GM18520 (cell line): ENCODE measurements around the gene RNF121.

Experiments used
- ATAC-seq: cut with Tn5 transposase; IDR thresholded peaks from one replicate; pipeline ENCODE4 v1.9.1; 2021; ENCODE audit not compliant: unreplicated experiment

RNF121 gene

DNA sequence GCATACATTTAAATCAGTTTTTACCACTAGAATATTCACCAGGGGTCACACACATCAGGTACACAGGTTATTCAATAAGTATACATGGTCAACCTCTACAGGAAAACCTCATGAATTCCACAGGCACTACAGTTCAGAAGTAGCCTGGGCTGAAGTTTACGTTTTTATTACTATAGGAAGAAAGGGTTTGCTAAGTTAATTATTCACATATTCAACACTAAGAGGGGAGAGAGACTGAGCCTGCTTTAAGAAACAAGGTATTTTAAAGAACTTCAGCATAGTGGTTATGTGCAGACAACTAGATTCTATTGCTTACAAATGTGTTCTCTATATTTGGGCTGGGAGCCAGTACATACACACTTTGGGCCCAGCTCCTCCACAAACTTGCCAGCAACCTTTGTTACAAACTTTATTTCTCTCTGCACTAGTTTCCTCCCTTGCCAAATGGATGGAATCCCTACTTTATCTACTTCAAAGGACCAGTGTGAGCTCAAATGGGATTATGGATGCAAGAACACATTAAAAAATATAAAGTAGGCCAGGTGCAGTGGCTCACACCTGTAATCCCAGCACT, 101.7 kb downstream of the RNF121 start:
- ATAC-seq = no peak

DNA sequence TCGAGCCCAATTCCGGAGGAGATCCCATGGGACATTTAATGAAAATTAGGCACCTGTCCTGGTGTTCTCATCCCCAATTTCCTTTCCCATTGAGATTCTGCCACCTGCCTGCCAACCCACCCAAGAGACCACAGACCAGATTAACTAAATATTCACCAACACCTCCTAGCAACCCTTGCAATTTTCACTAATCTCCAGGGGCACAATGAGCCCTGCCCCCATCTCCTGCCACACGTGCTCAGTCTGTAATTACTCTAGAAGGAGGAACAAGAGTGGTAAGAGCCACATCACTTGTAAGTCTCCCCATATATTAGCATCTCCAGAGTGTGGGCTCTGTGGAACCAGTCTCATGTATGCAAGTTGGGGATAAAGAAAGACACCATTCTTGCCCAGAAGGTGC, 107.8 kb downstream of the RNF121 start:
- ATAC-seq = no peak

DNA sequence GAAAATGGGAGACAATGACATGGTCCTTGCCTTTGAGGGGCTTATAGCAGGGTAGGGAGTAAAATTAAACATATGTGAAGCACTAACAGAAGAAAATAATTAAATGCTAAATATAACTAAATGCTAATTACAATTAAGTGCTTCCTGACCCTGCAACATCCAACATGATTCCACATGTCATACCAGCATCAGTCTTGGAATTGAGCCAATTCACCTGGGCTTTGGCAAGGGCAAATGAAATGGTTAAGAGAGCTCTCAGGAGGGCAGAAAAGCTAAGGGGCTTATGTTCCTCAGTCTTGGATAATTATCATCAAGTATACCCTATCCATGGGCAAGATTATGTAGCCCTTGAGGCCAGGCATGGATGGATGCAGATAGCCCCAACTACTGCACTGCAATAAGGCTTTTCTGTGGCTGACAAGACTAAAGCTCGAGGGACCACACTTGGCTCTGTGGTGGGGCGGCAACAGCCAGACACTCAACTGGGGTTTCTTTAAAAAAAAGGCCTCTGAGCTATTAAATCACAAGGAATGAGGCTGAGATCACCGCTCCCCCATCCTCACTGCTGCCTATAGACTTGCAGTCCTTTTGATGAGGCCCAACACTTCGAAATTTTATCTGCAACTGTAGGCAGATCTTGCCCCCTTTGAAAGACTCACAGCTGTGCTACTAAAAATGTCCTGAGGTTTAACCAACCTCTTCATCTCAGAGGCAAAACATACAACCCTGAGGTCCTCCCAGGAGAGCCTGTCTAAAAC, 108.9 kb downstream of the RNF121 start:
- no peak for ATAC-seq

DNA sequence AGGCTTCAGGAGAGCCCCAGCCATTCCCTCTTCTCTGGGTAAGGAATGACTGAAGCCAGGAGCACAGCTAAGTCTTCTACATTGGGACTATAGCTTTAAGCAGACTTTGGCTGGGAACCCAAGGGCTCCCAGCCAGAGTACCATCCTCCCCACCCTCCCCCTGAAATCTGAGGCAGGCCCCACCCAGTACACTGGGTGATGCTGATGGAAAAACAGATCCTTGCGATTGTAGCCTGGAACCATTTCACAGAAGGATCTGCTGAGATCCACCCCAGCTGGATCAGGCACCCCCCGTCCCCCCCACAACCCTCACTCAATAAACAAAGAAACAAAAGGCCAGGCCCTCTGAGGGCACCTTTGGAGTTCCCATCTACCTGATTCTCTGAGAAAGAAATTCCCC, 109.6 kb downstream of the RNF121 start:
- ATAC-seq = no peak

DNA sequence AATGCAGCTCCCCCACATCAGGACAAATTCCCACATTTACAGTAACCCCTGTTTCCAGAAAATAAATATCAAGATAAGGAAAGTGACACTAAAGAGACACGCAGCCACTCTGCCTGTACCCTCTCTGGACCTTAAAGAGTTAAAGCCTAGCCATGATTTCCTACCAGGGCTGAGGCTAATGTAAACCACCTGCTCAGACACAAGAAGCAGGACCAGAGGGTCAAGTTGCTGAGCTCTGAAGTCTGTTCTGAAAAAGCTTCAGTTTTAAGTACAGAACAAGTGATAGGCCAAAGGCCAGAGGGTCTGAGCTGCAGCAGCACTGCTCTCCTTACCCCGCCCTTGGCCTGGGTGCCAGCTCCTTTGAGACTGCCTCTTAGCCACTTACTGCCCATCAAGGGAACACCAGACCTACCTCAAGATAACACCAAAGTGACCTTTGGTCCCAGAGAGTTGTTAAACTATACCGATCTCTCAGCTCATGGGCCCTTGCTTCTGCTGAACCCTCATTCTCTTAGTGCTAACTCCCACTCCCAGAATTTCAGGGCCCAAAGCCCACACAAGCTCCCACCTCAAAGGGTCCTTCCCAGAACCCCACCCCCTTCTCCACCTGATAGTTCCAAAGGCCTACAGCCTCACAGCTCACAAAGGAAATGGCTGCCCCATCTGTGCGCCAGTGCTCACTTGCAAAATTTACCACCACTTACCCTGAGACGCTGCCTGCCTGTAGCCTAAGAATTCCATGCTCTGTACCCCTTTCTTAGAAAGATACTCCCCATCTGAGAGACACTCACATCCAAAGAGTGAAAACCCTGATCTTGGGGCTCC, 110.4 kb downstream of the RNF121 start:
- ATAC-seq = no peak

DNA sequence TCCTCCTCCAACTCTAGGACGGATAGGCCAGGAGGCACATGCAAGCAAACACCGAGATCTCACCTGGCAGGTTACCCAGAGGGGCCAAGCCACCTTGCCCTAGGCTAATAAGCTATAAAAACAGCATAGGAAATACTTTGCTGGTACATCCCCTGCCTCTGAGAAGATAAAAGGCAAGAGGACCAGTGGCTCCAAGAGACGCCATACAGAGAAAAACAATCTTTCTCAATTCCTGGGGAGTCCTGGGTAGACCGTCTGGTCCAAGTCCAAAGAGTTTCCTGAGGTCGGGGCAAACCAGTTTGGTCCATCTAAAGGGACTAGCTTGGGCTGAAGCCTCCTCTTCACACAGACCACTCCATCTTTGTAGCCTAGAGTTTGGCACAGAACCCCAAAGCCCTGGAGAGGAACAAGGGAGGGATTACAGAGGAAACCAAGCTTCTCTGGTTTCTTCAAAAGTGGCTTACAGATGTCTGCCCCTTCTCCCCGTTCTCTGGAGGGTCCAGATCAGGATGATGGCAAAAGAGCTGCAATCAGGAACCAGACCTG, 111.1 kb downstream of the RNF121 start:
- ATAC-seq = no peak

DNA sequence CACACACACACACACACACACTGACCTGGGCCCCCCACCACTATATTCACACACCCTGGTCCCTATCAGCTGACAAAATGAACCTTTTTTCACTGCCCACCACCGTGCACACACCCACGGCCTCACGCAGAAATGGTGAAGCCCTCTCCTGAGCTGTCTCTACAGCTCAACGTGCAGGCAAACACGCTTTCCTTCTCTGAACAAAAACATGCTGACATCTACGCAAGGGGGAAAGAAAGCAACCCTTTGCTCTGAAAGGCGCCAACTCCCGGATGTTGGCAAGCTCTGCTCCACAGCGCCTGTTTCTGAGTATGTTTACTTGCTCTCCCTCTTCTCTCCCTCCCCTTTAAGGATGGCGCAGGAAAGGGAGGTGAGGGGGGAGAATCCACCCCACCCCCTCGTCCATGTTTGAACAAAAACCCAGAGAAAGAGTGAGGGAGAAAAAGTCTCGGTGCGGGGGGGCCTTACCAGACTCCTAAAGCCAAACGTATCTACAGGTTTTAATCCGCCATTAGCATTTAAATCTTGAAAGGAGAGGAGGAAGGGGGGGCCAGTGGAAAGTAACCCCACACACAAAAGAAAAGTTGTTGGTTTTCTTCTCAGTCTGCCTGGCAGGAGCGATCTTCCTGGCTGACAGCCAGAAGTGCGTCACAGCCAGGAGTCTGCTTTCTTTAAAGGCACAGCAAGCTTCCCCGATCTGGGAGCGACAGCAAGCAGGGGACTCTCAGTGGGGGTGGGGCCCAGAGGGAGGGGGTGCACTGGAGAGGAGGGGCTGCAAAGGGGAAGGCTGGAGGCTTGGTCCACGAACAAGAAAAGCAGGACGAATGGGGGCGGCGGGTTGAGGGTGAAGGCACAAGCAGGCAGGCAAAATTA, 111.9 kb downstream of the RNF121 start:
- no peak for ATAC-seq

DNA sequence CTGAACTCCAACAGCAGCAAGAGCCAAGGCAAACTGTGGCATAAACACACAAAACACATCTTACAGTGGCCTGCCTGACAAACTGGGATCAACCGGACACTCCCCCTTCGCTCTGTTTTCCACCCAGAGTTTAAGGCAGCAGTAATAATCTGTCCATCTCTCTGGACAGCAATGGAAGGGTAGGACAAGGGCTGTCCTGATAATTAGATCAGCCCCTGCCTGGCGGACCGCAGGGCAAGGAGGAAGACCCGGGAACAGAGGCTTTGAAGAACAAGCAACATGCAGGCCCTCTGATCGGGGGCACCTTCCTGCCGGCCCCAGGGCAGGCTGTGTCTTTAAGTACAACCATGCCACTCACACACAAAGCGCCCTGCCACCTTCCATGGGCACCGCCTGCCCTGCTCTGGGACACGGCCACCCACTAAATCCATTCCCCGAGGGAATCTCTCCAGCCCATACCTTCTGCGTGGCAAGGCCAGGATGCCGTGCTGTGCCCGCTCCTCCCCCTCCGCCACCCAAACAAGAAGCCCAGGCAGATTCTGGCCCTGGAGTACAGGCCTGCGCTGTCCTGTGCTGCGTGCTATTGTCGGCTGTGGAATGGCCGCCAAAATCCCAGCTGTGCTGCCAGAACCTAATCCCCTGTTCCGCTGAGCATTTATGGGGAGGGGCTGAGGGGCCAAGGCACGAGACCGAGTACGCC, 112.7 kb downstream of the RNF121 start:
- ATAC-seq = no peak

DNA sequence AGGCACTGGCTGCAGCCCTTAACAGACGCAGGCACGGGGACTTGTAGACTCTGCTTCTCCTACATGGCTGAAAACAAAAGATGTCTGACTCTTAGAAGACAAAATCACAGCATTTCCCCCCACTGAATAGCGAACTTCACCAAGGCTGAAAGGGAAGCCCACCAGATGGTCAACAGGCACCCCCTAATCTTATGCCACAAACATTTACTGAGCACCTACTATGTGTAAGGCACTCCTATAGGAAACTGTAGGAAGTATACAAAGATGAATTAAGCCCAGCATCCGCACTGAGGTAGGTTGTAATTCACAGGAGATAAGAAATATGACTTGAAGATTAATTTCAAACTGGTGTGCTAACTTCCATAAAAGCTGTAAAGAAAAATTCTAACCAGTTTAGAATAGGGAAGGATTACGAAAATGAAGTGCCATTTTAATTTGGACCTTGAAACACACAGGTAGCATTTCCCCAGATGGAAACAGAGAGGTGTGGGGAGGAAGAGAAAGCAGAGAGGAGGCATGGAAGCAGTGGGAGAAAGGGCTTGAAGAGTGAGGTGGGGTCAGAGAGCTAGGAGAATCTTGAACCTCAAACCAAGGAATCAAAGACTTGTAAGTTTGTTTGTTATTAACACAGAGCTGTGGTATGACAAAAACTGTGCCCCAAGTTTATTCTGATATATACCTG, 113.4 kb downstream of the RNF121 start:
- no peak for ATAC-seq

DNA sequence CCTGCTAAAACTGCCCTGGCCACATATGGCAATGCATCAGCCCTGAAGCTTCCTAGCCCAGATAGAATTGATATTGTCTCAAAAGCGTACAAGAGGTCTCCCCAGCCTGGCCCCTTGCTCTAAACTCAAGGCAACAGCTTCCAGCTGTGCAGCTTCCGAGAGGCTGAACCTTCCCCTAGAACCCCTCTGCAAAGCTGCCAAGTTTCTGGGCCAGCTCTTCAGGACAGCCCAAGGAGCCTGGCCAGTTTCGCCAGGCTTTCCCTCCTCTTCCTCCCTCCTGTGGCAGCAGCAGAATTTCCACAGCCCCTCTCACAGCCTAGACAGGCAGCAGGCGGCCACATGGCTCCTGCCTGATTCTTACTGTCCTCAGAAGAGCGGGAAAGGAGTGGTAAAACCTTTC, 117.0 kb downstream of the RNF121 start:
- ATAC-seq = no peak
